Prostate gland (tissue), 2 donors: ENCODE data around the gene FAM114A1.

Source experiments
- POLR2A ChIP-seq: fragments of 450-650 bp; IDR thresholded peaks from one replicate; pipeline ENCODE4 v1.6.1; 2016; ENCODE audit warnings: antibody characterized with exemption, mild to moderate bottlenecking
- POLR2AphosphoS5 ChIP-seq: sonication (generic); formaldehyde crosslinking; IDR thresholded peaks from one replicate; pipeline ENCODE4 v1.6.1; 2017; ENCODE audit warnings: antibody characterized with exemption
- TF ChIP-seq, protein P1 (sequence below), 4 experiments: fragments of 200-600 bp in 2 of 4; fragments of 450-650 bp in 2 of 4; sonication (generic) in 2 of 4; IDR thresholded peaks; 1 replicate in 3 of 4; 2 replicates in 1 of 4; pipeline ENCODE4 v1.5.1; 2016 to 2019; ENCODE audit warnings: antibody characterized with exemption in 4 of 4, mild to moderate bottlenecking in 2 of 4, moderate library complexity in 2 of 4

DNA sequence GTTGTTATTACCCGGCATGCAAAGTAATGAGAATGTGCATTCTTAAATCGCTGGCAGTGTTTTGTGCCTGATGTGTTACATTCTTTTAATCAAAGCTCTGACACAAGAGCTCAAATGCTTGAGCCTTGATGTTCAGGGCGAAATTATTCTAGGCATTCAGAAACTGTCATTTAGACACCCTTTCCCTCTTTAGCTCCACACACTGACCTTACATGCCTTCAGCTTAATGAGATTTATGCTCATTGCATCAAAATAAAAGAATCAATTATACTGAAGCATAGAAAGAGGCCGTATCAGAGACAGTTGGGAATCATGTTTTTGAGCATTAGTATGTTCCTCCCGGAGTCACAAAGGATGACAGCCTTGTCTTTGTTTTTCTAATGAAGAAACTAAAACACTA is 56.7 kb downstream of the FAM114A1 start:
- TF ChIP-seq, protein P1, sequence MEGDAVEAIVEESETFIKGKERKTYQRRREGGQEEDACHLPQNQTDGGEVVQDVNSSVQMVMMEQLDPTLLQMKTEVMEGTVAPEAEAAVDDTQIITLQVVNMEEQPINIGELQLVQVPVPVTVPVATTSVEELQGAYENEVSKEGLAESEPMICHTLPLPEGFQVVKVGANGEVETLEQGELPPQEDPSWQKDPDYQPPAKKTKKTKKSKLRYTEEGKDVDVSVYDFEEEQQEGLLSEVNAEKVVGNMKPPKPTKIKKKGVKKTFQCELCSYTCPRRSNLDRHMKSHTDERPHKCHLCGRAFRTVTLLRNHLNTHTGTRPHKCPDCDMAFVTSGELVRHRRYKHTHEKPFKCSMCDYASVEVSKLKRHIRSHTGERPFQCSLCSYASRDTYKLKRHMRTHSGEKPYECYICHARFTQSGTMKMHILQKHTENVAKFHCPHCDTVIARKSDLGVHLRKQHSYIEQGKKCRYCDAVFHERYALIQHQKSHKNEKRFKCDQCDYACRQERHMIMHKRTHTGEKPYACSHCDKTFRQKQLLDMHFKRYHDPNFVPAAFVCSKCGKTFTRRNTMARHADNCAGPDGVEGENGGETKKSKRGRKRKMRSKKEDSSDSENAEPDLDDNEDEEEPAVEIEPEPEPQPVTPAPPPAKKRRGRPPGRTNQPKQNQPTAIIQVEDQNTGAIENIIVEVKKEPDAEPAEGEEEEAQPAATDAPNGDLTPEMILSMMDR (IDR thresholded peaks at IDR 0.05), result no peak
- TF ChIP-seq POLR2A, result no peak
- TF ChIP-seq POLR2AphosphoS5, result no peak
